Hepatocyte (in vitro differentiated cells): ENCODE data around the gene MEP1B. TPM values are rescaled to one million over a fixed set of nuclear protein-coding genes. Genes with fewer than 3 reads are reported as not detected.

Experiments
- DNase-seq: peaks from one replicate; pipeline ENCODE4 v3.0.0-alpha.2; 2016; ENCODE audit warnings: low spot score
- H2AFZ ChIP-seq: fragments of 200-600 bp; sonication (generic); 2 replicates; pipeline ENCODE4 v1.6.0; 2016; ENCODE audit warnings: antibody characterized with exemption, mild to moderate bottlenecking
- H3K27ac ChIP-seq: fragments of 200-600 bp; sonication (generic); 2 replicates; pipeline ENCODE4 v1.5.1; 2016; ENCODE audit warnings: mild to moderate bottlenecking
- H3K27me3 ChIP-seq: fragments of 200-600 bp; sonication (generic); 2 replicates; pipeline ENCODE4 v1.6.1; 2016
- H3K36me3 ChIP-seq: fragments of 200-600 bp; sonication (generic); replicated peaks from 2 replicates; pipeline ENCODE4 v1.5.1; 2016; ENCODE audit warnings: low read depth; ENCODE audit not compliant: insufficient read depth
- H3K4me1 ChIP-seq: fragments of 200-600 bp; sonication (generic); 2 replicates; pipeline ENCODE4 v1.5.1; 2016; ENCODE audit warnings: mild to moderate bottlenecking, moderate library complexity; ENCODE audit not compliant: insufficient read depth
- H3K4me2 ChIP-seq: fragments of 200-600 bp; sonication (generic); 2 replicates; pipeline ENCODE4 v1.6.0; 2016
- H3K4me3 ChIP-seq: fragments of 200-600 bp; sonication (generic); 2 replicates; pipeline ENCODE4 v1.5.1; 2016; ENCODE audit warnings: mild to moderate bottlenecking
- H3K79me2 ChIP-seq: fragments of 200-600 bp; sonication (generic); 2 replicates; pipeline ENCODE4 v1.6.0; 2017; ENCODE audit warnings: mild to moderate bottlenecking
- H3K9me2 ChIP-seq: fragments of 200-600 bp; sonication (generic); replicated peaks from 2 replicates; pipeline ENCODE4 v1.6.0; 2017; ENCODE audit warnings: mild to moderate bottlenecking; ENCODE audit not compliant: insufficient read depth
- H3K9me3 ChIP-seq: fragments of 200-600 bp; sonication (generic); 2 replicates; pipeline ENCODE4 v1.5.1; 2016; ENCODE audit warnings: low read depth, mild to moderate bottlenecking
- H4K20me1 ChIP-seq: fragments of 200-600 bp; sonication (generic); 2 replicates; pipeline ENCODE4 v1.6.0; 2016; ENCODE audit warnings: mild to moderate bottlenecking; ENCODE audit not compliant: insufficient read depth, poor library complexity, severe bottlenecking
- CTCF ChIP-seq: fragments of 200-600 bp; sonication (generic); IDR thresholded peaks from 2 replicates; pipeline ENCODE4 v1.5.1; 2016; ENCODE audit warnings: antibody characterized with exemption, mild to moderate bottlenecking; ENCODE audit not compliant: poor library complexity
- EZH2 ChIP-seq: fragments of 200-600 bp; sonication (generic); IDR thresholded peaks from 2 replicates; pipeline ENCODE4 v1.6.1; 2016; ENCODE audit warnings: antibody characterized with exemption, mild to moderate bottlenecking, borderline replicate concordance
- EZH2phosphoT487 ChIP-seq: fragments of 200-600 bp; sonication (generic); IDR thresholded peaks from one replicate; pipeline ENCODE4 v1.6.1; 2018; ENCODE audit warnings: antibody characterized with exemption, mild to moderate bottlenecking, low read depth, moderate library complexity; ENCODE audit not compliant: unreplicated experiment, severe bottlenecking
- WGBS: methylation state at CpG from one replicate; pipeline ENCODE4 v1.1.6; 2016; ENCODE audit warnings: low lambda C conversion rate; ENCODE audit errors: missing lambda C conversion rate; 5-methylcytosine and 5-hydroxymethylcytosine counted together
- polyA plus RNA-seq: library from polyadenylated mRNA; unstranded; fragments of >200 nt; fragmentation: Nextera tagmentation; extraction: Ambion mirVana; gene quantifications from 2 replicates; pipeline ENCODE4 v1.2.1, GENCODE V29; 2016
- total RNA-seq: library from RNA; depleted of rRNA; stranded (reverse); fragments of >200 nt; gene quantifications from 2 replicates; pipeline ENCODE4 v1.2.3, GENCODE V29; 2014

MEP1B gene
- total and polyA plus RNA-seq, 2 experiments from 2014 or later, result 0.22 to 2.3 TPM

- WGBS, result 90% methylated on average over 3 of the region's 3 CpGs
- no peak overlapping the region for H2AFZ ChIP-seq
- H4K20me1 ChIP-seq, result no peaks in the 10 kb centered on the region
- no peaks in the 10 kb centered on the region for H3K27me3 ChIP-seq
- TF ChIP-seq EZH2, result no peak
- no peak for TF ChIP-seq CTCF
- no peak for TF ChIP-seq EZH2phosphoT487
- H3K9me3 ChIP-seq, result no peaks in the 10 kb centered on the region
- DNase-seq, result no peak
- no peaks in the 10 kb centered on the region for H3K36me3 ChIP-seq
- H3K79me2 ChIP-seq, result no peaks in the 10 kb centered on the region
- no peak overlapping the region for H3K27ac ChIP-seq
- no peaks in the 10 kb centered on the region for H3K9me2 ChIP-seq
- H3K4me2 ChIP-seq, result no peak overlapping the region
- H3K4me1 ChIP-seq, result peaks cover 9% of the 10 kb centered on the region
- H3K4me3 ChIP-seq, result no peak overlapping the region
These were observed 12.3 kb downstream of the MEP1B start for GRCh38 chr18:32201948-32202672.

DNA sequence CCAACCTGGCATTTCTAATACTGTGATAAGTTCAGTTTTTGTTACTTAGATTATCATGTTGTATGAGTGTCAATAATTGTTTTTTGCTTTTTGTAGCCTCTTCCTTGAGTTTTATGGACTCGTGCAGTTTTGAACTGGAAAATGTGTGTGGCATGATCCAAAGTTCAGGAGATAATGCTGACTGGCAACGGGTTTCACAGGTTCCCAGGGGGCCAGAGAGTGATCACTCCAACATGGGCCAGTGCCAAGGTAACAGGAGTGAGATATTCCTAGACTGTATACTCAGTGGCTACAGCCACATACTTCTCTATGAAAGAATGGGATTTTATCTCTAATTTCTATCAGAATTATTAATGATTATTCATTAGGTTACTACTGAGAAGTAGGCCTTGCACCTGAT is 18.2 kb downstream of the MEP1B start:
- Histone ChIP-seq H3K4me3 (no peak overlapping the region), H3K27me3 (no peaks in the 10 kb centered on the region), H2AFZ (no peak overlapping the region), H3K9me3 (no peaks in the 10 kb centered on the region), H3K4me2 (peak overlapping the region; percentile 51), H3K4me1 (peaks cover 38% of the 10 kb centered on the region), H3K27ac (peak overlapping the region; percentile 62), H3K9me2 (no peaks in the 10 kb centered on the region), H4K20me1 (no peaks in the 10 kb centered on the region), H3K79me2 (no peaks in the 10 kb centered on the region), H3K36me3 (no peaks in the 10 kb centered on the region)
- TF ChIP-seq EZH2 (no peak), CTCF (no peak), EZH2phosphoT487 (no peak)
- WGBS, result 47% methylated on average over 2 of the region's 2 CpGs
- DNase-seq, result peak; percentile 66

GRCh38 chr18:32208577-32208976 is 18.7 kb downstream of the MEP1B start:
- Histone ChIP-seq H3K27ac (peak overlapping the region; percentile 62), H3K4me3 (no peak overlapping the region), H3K27me3 (no peaks in the 10 kb centered on the region), H3K79me2 (no peaks in the 10 kb centered on the region), H3K36me3 (no peaks in the 10 kb centered on the region), H3K4me1 (peaks cover 43% of the 10 kb centered on the region), H3K9me2 (no peaks in the 10 kb centered on the region), H3K4me2 (peak overlapping the region; percentile 16), H4K20me1 (no peaks in the 10 kb centered on the region), H3K9me3 (no peaks in the 10 kb centered on the region), H2AFZ (no peak overlapping the region)
- 78% methylated on average over 3 of the region's 3 CpGs for WGBS
- no peak for TF ChIP-seq EZH2
- TF ChIP-seq CTCF, result no peak
- TF ChIP-seq EZH2phosphoT487, result no peak
- no peak for DNase-seq
